NCI-H128 (cell line): Measurements from ENCODE around the gene PRRG4.
"Not testable (repeated sequence)": the region's sequence is repeated elsewhere in the genome, so short reads cannot be mapped to it uniquely, and the experiment has no call there.

ENCODE experiments used
- DNase-seq: peaks from one replicate; lab custom pipeline; 2025; ENCODE audit not compliant: unreplicated experiment; lab: John Stamatoyannopoulos, UW

The PRRG4 gene

GRCh38 chr11:32829680-32830412, at the start of gene PRRG4:
Gene PRRG4, plus strand, starts transcription at chr11:32829927. Its CDS starts 603 bp downstream, at chr11:32830530.
- no peak for DNase-seq

GRCh38 chr11:32780839-32781238, 48.9 kb upstream of the PRRG4 start:
- DNase-seq, result not testable (repeated sequence)

- no peak for DNase-seq
These were observed 48.0 kb upstream of the PRRG4 start for GRCh38 chr11:32781721-32782120.

- no peak for DNase-seq
These were observed 44.5 kb upstream of the PRRG4 start for GRCh38 chr11:32785262-32785661.

GRCh38 chr11:32786811-32787210, 42.9 kb upstream of the PRRG4 start:
- DNase-seq, result no peak

- no peak for DNase-seq
These were observed 38.8 kb upstream of the PRRG4 start for GRCh38 chr11:32790916-32791315.

GRCh38 chr11:32792111-32792947, 37.4 kb upstream of the PRRG4 start:
- no peak for DNase-seq

- no peak for DNase-seq
These were observed 36.7 kb upstream of the PRRG4 start for GRCh38 chr11:32792948-32793475.

GRCh38 chr11:32794439-32794838, 35.3 kb upstream of the PRRG4 start, which contains the start of gene CCDC73:
Gene CCDC73, minus strand, starts transcription at chr11:32794662. Its CDS starts 34,419 bp downstream, at chr11:32760243.
- no peak for DNase-seq

- DNase-seq, result no peak
These were observed 33.3 kb upstream of the PRRG4 start for GRCh38 chr11:32796425-32796824.

GRCh38 chr11:32809313-32809712, 20.4 kb upstream of the PRRG4 start:
- DNase-seq, result no peak

- DNase-seq, result no peak
These were observed 12.4 kb upstream of the PRRG4 start for GRCh38 chr11:32817181-32817851.

- DNase-seq, result no peak
These were observed 11.9 kb upstream of the PRRG4 start for GRCh38 chr11:32817852-32818183.

- no peak for DNase-seq
These were observed 10.5 kb upstream of the PRRG4 start for GRCh38 chr11:32819187-32819586.

- no peak for DNase-seq
These were observed 9.2 kb upstream of the PRRG4 start for GRCh38 chr11:32820497-32820896.

- no peak for DNase-seq
These were observed 8.2 kb upstream of the PRRG4 start for GRCh38 chr11:32821517-32821916.

- no peak for DNase-seq
These were observed 7.7 kb upstream of the PRRG4 start for GRCh38 chr11:32821917-32822560.

- DNase-seq, result not testable (repeated sequence)
These were observed 6.1 kb upstream of the PRRG4 start for GRCh38 chr11:32823617-32824016.

- DNase-seq, result no peak
These were observed 3.6 kb upstream of the PRRG4 start for GRCh38 chr11:32826113-32826512.

GRCh38 chr11:32827276-32827675, 2.5 kb upstream of the PRRG4 start:
- DNase-seq, result no peak

GRCh38 chr11:32829157-32829679, 509 bp upstream of the PRRG4 start:
- no peak for DNase-seq
